Parathyroid adenoma (tissue), 2 donors: ENCODE measurements around the gene PACRG.

Experiments
- H2AFZ ChIP-seq: fragments of 300-600 bp; sonication (generic); one replicate; pipeline ENCODE4 v1.7.0; 2017; ENCODE audit warnings: antibody characterized with exemption, mild to moderate bottlenecking
- H3K27ac ChIP-seq: fragments of 300-600 bp; sonication (generic); one replicate; pipeline ENCODE4 v1.7.0; 2017
- H3K27me3 ChIP-seq: fragments of 300-600 bp; sonication (generic); one replicate; pipeline ENCODE4 v1.7.0; 2017; ENCODE audit warnings: low read length; ENCODE audit not compliant: control insufficient read depth, insufficient read depth
- H3K36me3 ChIP-seq: fragments of 300-600 bp; sonication (generic); one replicate; pipeline ENCODE4 v1.7.0; 2017; ENCODE audit warnings: low read length; ENCODE audit not compliant: control insufficient read depth, insufficient read depth
- H3K4me1 ChIP-seq: fragments of 300-600 bp; sonication (generic); one replicate; pipeline ENCODE4 v1.7.0; 2017; ENCODE audit warnings: control low read depth
- H3K4me2 ChIP-seq: fragments of 300-600 bp; sonication (generic); one replicate; pipeline ENCODE4 v1.7.0; 2017; ENCODE audit warnings: low read length
- H3K4me3 ChIP-seq: fragments of 300-600 bp; sonication (generic); one replicate; pipeline ENCODE4 v1.7.0; 2017; ENCODE audit warnings: low read depth, low read length
- H3K79me2 ChIP-seq: fragments of 300-600 bp; sonication (generic); one replicate; pipeline ENCODE4 v1.7.0; 2017; ENCODE audit warnings: control low read depth
- H3K9ac ChIP-seq: fragments of 300-600 bp; sonication (generic); one replicate; pipeline ENCODE4 v1.7.0; 2017; ENCODE audit warnings: mild to moderate bottlenecking
- H3K9me3 ChIP-seq: fragments of 300-600 bp; sonication (generic); one replicate; pipeline ENCODE4 v1.7.0; 2017; ENCODE audit warnings: low read length; ENCODE audit not compliant: control insufficient read depth
- CTCF ChIP-seq: fragments of 300-600 bp; sonication (generic); IDR thresholded peaks from one replicate; pipeline ENCODE4 v1.7.0; 2017; ENCODE audit warnings: antibody characterized with exemption, mild to moderate bottlenecking
- donor health status: primary hyperparathyroidism.

PACRG gene

DNA sequence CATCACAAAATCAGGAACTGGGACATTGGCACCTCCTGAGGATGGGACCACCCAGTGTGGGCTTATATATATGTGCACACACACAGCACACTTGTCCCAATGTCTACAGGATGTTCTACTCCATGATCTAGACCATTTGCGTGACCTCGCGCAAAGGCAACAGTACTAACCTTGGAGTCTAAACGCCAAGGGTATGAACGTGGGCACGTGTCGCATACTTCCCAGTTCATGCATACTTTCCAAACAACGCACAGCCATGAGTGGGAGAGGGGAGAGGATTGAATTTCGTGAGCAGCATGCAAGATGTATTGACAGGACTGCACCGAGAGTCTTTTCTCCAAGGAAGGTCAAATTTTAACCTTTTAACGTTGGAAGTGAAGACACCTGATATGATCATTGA, 472.5 kb downstream of the PACRG start:
- TF ChIP-seq CTCF: no peak
- Histone ChIP-seq H3K79me2 (no peaks in the 10 kb centered on the region), H3K9ac (no peak overlapping the region), H3K27me3 (no peaks in the 10 kb centered on the region), H3K27ac (no peak overlapping the region), H3K4me1 (no peaks in the 10 kb centered on the region), H2AFZ (no peak overlapping the region), H3K4me3 (no peak overlapping the region), H3K36me3 (no peaks in the 10 kb centered on the region), H3K4me2 (no peak overlapping the region), H3K9me3 (no peaks in the 10 kb centered on the region)

- H3K79me2 ChIP-seq: no peaks in the 10 kb centered on the region
These were observed 472.9 kb downstream of the PACRG start for GRCh38 chr6:163200694-163201093.

GRCh38 chr6:163201855-163202254, 474.1 kb downstream of the PACRG start:
- Histone ChIP-seq H2AFZ (no peak overlapping the region), H3K36me3 (no peaks in the 10 kb centered on the region), H3K4me3 (no peak overlapping the region), H3K79me2 (no peaks in the 10 kb centered on the region), H3K4me1 (no peaks in the 10 kb centered on the region), H3K27ac (no peak overlapping the region), H3K9ac (no peak overlapping the region), H3K9me3 (no peaks in the 10 kb centered on the region), H3K27me3 (no peaks in the 10 kb centered on the region), H3K4me2 (no peak overlapping the region)
- TF ChIP-seq CTCF: no peak

More at GRCh38 chr6:163200694-163201093, 472.9 kb downstream of the PACRG start:
- Histone ChIP-seq H3K27me3 (no peaks in the 10 kb centered on the region), H3K4me1 (no peaks in the 10 kb centered on the region), H3K27ac (no peak overlapping the region), H3K4me2 (no peak overlapping the region), H3K4me3 (no peak overlapping the region), H3K36me3 (no peaks in the 10 kb centered on the region), H2AFZ (no peak overlapping the region), H3K9me3 (no peaks in the 10 kb centered on the region), H3K9ac (no peak overlapping the region)
- no peak for TF ChIP-seq CTCF

DNA sequence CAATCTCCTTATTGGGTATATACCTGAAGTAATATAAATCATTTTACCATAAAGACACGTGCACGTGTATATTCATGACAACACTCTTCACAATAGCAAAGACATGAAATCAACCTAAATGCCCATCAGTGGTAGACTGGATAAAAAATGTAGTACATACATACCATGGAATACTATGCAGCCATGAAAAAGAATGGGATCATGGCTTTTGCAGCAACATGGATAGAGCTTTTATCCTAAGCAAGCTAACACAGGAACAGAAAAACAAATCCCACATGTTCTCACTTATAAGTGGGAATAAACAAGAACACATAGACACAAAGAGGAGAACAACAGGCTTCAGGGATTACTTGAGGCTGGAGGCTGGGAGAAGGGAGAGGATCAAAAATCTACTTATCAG, 478.4 kb downstream of the PACRG start:
- H3K27me3 ChIP-seq: no peaks in the 10 kb centered on the region
- H3K9me3 ChIP-seq: no peaks in the 10 kb centered on the region
- H3K4me2 ChIP-seq: no peak overlapping the region
- no peak for TF ChIP-seq CTCF
- H3K79me2 ChIP-seq: no peaks in the 10 kb centered on the region
- no peaks in the 10 kb centered on the region for H3K36me3 ChIP-seq
- no peak overlapping the region for H3K9ac ChIP-seq
- no peak overlapping the region for H3K4me3 ChIP-seq
- no peak overlapping the region for H2AFZ ChIP-seq
- no peak overlapping the region for H3K27ac ChIP-seq
- no peaks in the 10 kb centered on the region for H3K4me1 ChIP-seq
